Measurements from ENCODE around the gene AHNAK. TPM values are rescaled to one million over a fixed set of nuclear protein-coding genes. Genes with fewer than 3 reads are reported as not detected.
"Not testable (repeated sequence)": the region's sequence is repeated elsewhere in the genome, so short reads cannot be mapped to it uniquely, and the experiment has no call there.

AHNAK gene
- total and polyA plus RNA-seq, 9 donors: 203 to 411 (median 316) TPM

GRCh38 chr11:62505440-62506091 is 41.0 kb downstream of the AHNAK start:
- Histone ChIP-seq H3K36me3 (ENCODE audit: control insufficient read depth, insufficient read depth, low read length) (no peaks in the 10 kb centered on the region), H3K4me1 (ENCODE audit: control insufficient read depth, insufficient read depth, low read length) (peaks cover 64% of the 10 kb centered on the region), H3K27me3 (ENCODE audit: control insufficient read depth, insufficient read depth, low read length) (peaks cover 7% of the 10 kb centered on the region), H3K27ac (ENCODE audit: low read length) (no peak overlapping the region), H3K9me3 (replicated peaks; ENCODE audit: control insufficient read depth, low read depth, low read length) (no peaks in the 10 kb centered on the region), H3K4me3 (ENCODE audit: low read length) (peak overlapping the region; percentile 8)
- peak; percentile 44 for DNase-seq
- WGBS (ENCODE audit: insufficient coverage): 12% methylated on average over 18 of the region's 30 CpGs

DNA sequence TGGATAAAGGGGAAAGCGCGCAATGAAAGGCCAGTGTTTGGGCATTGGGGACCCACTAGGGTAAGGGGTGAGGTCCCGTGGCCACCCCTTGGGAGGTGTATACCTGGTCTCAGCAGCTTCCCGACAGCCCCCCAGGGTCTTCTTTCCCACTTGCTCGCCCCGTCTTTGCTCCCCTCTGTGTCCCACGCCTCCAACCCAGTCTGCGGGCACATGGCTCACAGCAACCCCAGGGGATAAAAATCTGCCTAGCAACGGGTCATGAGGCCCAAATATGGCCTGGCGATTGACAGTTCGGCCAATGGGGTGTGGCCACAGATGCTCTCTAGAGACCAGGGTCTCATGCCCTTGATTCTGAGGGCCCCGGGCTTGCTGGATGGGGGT is 41.6 kb downstream of the AHNAK start:
- Histone ChIP-seq H3K4me1 (ENCODE audit: control insufficient read depth, insufficient read depth, low read length) (peaks cover 68% of the 10 kb centered on the region), H3K36me3 (ENCODE audit: control insufficient read depth, insufficient read depth, low read length) (no peaks in the 10 kb centered on the region), H3K9me3 (replicated peaks; ENCODE audit: control insufficient read depth, low read depth, low read length) (no peaks in the 10 kb centered on the region), H3K4me3 (ENCODE audit: low read length) (peak overlapping the region; percentile 8), H3K27me3 (ENCODE audit: control insufficient read depth, insufficient read depth, low read length) (peaks cover 7% of the 10 kb centered on the region), H3K27ac (ENCODE audit: low read length) (no peak overlapping the region)
- DNase-seq: no peak
- 33% methylated on average over 12 of the region's 12 CpGs for WGBS (ENCODE audit: insufficient coverage)

- 51% methylated on average over 10 of the region's 15 CpGs for WGBS (ENCODE audit: insufficient coverage)
- H3K27ac ChIP-seq (ENCODE audit: low read length): no peak overlapping the region
- no peak for DNase-seq
- no peak overlapping the region for H3K4me3 ChIP-seq (ENCODE audit: low read length)
- peaks cover 7% of the 10 kb centered on the region for H3K27me3 ChIP-seq (ENCODE audit: control insufficient read depth, insufficient read depth, low read length)
- H3K4me1 ChIP-seq (ENCODE audit: control insufficient read depth, insufficient read depth, low read length): peaks cover 75% of the 10 kb centered on the region
- H3K9me3 ChIP-seq (replicated peaks; ENCODE audit: control insufficient read depth, low read depth, low read length): no peaks in the 10 kb centered on the region
- H3K36me3 ChIP-seq (ENCODE audit: control insufficient read depth, insufficient read depth, low read length): no peaks in the 10 kb centered on the region
These were observed 42.2 kb downstream of the AHNAK start for GRCh38 chr11:62504158-62504973.

DNA sequence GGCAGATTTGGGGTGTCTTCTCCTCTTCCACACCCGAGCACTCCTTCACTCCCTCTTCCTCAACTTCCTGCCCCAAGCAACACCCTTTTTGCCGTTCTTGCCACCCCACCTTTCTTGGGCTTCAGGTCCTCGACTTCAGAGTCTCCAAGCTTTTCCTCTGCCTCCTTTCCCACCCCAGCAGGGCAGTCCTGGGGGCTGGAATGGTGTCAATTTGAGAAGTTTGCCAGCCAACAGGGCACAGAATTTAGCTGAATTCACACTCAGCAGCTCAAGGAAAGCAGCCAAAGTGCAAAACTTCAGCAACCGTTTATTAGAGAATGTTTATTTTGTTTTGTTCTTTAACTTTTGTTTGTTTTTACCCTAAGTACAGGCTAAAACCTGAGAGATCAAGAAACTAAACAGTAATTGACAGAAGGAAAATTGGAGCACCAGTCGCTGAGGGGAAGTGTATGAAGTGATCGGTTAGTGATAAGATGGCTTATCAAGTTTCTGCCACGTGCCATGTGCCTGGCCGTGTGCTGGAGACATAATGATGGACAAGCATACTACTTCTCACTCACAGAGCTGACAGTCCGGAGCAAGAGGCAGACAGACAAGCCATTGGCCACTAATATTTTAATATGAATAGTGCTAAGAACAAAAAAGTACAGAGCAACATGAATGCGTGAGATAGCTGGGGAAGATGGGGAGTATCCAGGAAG is 44.4 kb downstream of the AHNAK start:
- peak overlapping the region; percentile 31 for H3K27ac ChIP-seq (ENCODE audit: low read length)
- peaks cover 7% of the 10 kb centered on the region for H3K27me3 ChIP-seq (ENCODE audit: control insufficient read depth, insufficient read depth, low read length)
- H3K4me1 ChIP-seq (ENCODE audit: control insufficient read depth, insufficient read depth, low read length): peaks cover 57% of the 10 kb centered on the region
- WGBS (ENCODE audit: insufficient coverage): 80% methylated on average over 2 of the region's 10 CpGs
- no peaks in the 10 kb centered on the region for H3K9me3 ChIP-seq (replicated peaks; ENCODE audit: control insufficient read depth, low read depth, low read length)
- no peaks in the 10 kb centered on the region for H3K36me3 ChIP-seq (ENCODE audit: control insufficient read depth, insufficient read depth, low read length)
- no peak for DNase-seq
- no peak overlapping the region for H3K4me3 ChIP-seq (ENCODE audit: low read length)

GRCh38 chr11:62501432-62501891 is 45.1 kb downstream of the AHNAK start:
- no peak overlapping the region for H3K4me3 ChIP-seq (ENCODE audit: low read length)
- H3K27ac ChIP-seq (ENCODE audit: low read length): peak overlapping the region; percentile 31
- peaks cover 50% of the 10 kb centered on the region for H3K4me1 ChIP-seq (ENCODE audit: control insufficient read depth, insufficient read depth, low read length)
- 42% methylated on average over 6 of the region's 11 CpGs for WGBS (ENCODE audit: insufficient coverage)
- DNase-seq: peak; percentile 82
- H3K27me3 ChIP-seq (ENCODE audit: control insufficient read depth, insufficient read depth, low read length): peaks cover 3% of the 10 kb centered on the region
- no peaks in the 10 kb centered on the region for H3K36me3 ChIP-seq (ENCODE audit: control insufficient read depth, insufficient read depth, low read length)
- no peaks in the 10 kb centered on the region for H3K9me3 ChIP-seq (replicated peaks; ENCODE audit: control insufficient read depth, low read depth, low read length)

DNA sequence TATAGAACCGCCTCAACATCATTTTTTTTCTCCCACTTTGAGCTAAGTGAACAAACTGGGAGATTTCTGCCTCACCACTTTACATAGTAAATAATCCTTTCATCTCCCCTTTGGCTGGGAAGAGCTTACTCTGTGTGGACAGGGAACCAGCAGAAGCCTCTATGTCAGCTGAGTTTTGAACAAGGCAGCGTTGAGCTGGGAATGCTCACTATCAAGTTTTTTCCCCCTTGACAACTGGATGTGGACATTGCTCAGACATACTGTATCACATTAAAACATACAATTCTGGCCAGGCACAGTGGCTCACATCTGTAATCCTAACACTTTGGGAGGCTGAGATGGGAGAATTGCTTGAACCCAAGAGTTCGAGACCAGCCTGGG is 46.0 kb downstream of the AHNAK start:
- no peak for DNase-seq
- no peak overlapping the region for H3K27ac ChIP-seq (ENCODE audit: low read length)
- 86% methylated on average over 1 of the region's 3 CpGs for WGBS (ENCODE audit: insufficient coverage)
- no peaks in the 10 kb centered on the region for H3K36me3 ChIP-seq (ENCODE audit: control insufficient read depth, insufficient read depth, low read length)
- no peak overlapping the region for H3K4me3 ChIP-seq (ENCODE audit: low read length)
- H3K4me1 ChIP-seq (ENCODE audit: control insufficient read depth, insufficient read depth, low read length): peaks cover 43% of the 10 kb centered on the region
- no peaks in the 10 kb centered on the region for H3K27me3 ChIP-seq (ENCODE audit: control insufficient read depth, insufficient read depth, low read length)
- H3K9me3 ChIP-seq (replicated peaks; ENCODE audit: control insufficient read depth, low read depth, low read length): no peaks in the 10 kb centered on the region

GRCh38 chr11:62499944-62500649 is 46.5 kb downstream of the AHNAK start:
- 66% methylated on average over 9 of the region's 12 CpGs for WGBS (ENCODE audit: insufficient coverage)
- peaks cover 38% of the 10 kb centered on the region for H3K4me1 ChIP-seq (ENCODE audit: control insufficient read depth, insufficient read depth, low read length)
- no peak overlapping the region for H3K4me3 ChIP-seq (ENCODE audit: low read length)
- no peak for DNase-seq
- H3K27me3 ChIP-seq (ENCODE audit: control insufficient read depth, insufficient read depth, low read length): no peaks in the 10 kb centered on the region
- no peaks in the 10 kb centered on the region for H3K36me3 ChIP-seq (ENCODE audit: control insufficient read depth, insufficient read depth, low read length)
- H3K27ac ChIP-seq (ENCODE audit: low read length): no peak overlapping the region
- no peaks in the 10 kb centered on the region for H3K9me3 ChIP-seq (replicated peaks; ENCODE audit: control insufficient read depth, low read depth, low read length)

DNA sequence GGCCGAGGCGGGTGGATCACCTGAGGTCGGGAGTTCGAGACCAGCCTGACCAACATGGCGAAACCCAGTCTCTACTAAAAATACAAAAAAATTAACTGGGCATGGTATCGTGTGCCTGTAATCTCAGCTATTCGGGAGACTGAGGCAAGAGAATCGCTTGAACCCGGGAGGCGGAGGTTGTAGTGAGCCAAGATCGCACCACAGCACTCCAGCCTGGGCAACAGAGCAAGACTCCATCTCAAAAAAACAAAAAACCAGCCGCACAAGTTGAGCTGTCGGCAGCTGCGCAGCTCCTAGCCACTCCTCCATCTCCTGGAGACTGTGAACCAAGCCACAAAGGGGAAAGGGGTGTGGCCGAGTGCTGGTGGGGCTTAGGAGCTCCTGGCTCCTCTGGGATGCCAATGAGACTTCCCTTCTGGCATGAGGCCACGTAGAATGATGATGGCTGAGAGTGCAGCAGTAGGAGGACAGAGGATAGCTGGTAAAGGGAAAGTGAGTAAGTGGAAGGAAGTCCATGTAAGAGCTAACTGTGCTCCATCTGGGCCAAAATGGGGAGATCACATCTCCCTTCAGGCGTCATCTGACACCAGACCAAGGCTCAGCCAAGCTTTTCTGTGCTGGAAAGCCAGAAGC is 47.2 kb downstream of the AHNAK start:
- H3K4me3 ChIP-seq (ENCODE audit: low read length); H3K36me3 ChIP-seq (ENCODE audit: control insufficient read depth, insufficient read depth, low read length); H3K27me3 ChIP-seq (ENCODE audit: control insufficient read depth, insufficient read depth, low read length); H3K27ac ChIP-seq (ENCODE audit: low read length); H3K9me3 ChIP-seq (replicated peaks; ENCODE audit: control insufficient read depth, low read depth, low read length): not testable (repeated sequence)
- peaks cover 34% of the 10 kb centered on the region for H3K4me1 ChIP-seq (ENCODE audit: control insufficient read depth, insufficient read depth, low read length)
- 76% methylated on average over 8 of the region's 17 CpGs for WGBS (ENCODE audit: insufficient coverage)
- peak; percentile 56 for DNase-seq

DNA sequence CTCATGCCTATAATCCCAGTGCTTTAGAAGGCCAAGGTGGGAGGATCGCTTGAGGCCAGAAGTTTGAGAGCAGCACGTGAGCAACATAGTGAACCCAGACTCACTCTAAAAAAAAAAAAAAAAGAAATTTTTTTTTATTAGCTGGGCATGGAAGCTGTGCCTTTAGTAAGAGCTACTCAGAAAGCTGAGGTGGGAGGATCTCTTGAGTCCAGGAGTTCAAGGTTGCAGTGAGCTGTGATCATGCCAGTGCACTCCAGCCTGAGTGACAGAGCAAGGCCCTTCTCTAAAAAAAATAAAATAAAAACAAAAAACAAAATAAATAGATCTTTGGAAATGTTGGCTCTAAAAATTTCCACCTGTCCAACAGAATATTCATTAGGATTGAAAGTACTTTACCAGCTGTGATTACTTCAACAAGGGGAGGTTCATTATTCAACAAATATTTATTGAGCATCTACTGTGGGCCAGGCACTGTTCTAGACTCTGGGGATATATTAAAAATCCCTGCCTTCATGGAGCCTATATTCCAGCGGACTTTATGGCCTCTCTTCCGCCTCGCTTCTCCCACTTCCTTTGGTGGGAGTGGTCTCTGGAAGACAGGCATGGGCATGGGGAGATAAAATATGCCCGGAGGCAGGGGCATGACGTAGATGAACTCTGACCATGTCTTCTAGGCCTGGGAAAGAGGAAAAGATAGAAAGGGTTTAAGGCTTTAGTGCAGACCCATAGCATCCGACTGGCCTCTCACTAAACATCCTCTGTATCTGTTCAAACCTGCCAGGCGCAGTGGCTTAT is 47.9 kb downstream of the AHNAK start:
- Histone ChIP-seq H3K4me3 (ENCODE audit: low read length) (no peak overlapping the region), H3K9me3 (replicated peaks; ENCODE audit: control insufficient read depth, low read depth, low read length) (no peaks in the 10 kb centered on the region), H3K36me3 (ENCODE audit: control insufficient read depth, insufficient read depth, low read length) (no peaks in the 10 kb centered on the region), H3K4me1 (ENCODE audit: control insufficient read depth, insufficient read depth, low read length) (peaks cover 31% of the 10 kb centered on the region), H3K27ac (ENCODE audit: low read length) (no peak overlapping the region), H3K27me3 (ENCODE audit: control insufficient read depth, insufficient read depth, low read length) (no peaks in the 10 kb centered on the region)
- WGBS (ENCODE audit: insufficient coverage): 95% methylated on average over 4 of the region's 9 CpGs
- DNase-seq: no peak
